ENCODE measurements around the gene GPC4.

GPC4 gene

DNA sequence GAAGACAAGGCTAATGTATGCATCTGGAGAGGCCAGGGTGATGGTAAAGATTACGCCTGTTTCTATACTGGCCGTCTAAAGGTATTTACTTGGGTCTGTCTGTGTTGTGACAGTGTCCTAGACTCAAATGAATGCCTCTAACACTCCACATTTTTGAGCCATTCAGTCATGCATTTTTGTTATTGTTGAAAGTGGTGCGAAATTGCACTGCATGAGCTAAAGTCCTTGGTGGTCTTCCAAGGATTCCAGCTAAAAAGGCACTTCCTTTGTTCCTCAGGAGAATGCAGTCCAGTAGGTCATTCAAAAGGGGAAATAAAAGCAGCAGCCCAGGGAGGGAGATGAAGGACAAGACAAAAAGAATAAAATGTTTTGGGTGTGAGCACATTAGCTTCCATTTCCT lies 3.0 kb downstream of the GPC4 start:
- no peak for FAIRE-seq
- DNase-seq (ENCODE audit: low spot score) = no peak

DNA sequence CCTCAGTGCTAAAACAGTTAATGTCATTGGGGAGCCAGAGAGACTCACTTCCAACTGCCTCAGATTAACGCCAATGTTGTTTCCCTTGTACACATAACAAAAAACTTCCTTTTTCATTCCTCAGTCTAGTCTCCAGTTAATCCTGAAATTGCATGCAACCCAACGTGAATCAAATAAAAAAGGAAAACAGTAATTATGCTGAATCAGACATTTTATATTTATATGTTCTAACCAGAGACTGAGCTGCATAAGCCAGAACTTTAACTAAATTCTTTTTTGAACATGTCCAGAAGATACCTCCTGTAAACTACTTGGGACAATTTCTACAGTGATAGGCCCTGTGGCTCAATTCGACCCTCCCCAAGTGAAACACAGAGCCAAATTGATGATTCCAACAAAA lies 4.7 kb downstream of the GPC4 start:
- FAIRE-seq (no peak), DNase-seq (ENCODE audit: low spot score) (no peak)

DNA sequence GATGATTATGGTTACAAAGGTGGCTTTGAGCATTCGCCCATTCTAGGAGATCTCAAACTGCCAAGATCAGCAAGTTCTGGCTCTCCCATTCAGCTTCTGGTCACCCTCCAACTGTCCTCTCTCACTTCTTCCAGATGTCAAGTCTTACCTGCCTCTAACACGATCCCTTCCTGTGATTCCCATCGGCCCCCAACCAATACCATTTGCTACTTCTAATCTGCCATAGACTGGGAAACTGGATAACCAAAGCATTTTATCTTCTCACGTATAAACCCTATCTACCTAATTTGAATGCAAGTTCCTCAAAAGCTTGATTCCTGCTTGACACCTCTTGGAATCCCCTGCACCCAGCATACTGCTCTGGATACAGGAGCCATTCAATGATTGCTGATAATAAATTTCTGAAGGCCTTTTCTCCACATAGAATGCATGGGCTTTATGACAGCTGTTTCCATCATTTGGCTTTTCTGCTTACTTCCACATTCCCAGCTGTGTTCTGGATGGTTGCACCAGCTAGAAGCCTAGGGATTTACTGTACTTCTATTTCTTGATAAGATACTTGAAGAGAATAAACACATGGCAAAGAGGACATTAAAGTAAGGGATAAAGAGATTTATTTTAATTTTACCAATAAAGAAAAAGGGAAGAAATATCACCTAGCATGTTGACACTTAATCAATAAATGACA lies 9.6 kb downstream of the GPC4 start:
- FAIRE-seq (no peak), DNase-seq (ENCODE audit: low spot score) (no peak)

DNA sequence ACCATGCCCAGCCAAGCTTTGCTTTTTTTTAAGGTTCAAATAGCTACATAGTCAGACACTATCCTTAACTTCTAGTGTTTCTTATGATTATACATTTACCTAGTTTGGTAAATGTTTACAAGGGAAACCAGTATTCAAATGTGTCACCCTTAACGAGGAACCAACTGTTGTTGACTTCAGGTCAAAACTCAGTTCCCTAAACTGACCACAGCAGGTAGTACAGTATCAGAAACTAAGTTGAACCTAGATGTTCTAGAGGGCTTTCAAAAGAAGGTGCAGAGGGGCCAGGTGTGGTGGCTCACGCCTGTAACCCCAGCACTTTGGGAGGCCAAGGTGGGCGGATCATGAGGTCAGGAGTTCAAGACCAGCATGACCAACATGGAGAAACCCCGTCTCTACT lies 11.3 kb downstream of the GPC4 start:
- DNase-seq (ENCODE audit: low spot score) = no peak
- FAIRE-seq = no peak

DNA sequence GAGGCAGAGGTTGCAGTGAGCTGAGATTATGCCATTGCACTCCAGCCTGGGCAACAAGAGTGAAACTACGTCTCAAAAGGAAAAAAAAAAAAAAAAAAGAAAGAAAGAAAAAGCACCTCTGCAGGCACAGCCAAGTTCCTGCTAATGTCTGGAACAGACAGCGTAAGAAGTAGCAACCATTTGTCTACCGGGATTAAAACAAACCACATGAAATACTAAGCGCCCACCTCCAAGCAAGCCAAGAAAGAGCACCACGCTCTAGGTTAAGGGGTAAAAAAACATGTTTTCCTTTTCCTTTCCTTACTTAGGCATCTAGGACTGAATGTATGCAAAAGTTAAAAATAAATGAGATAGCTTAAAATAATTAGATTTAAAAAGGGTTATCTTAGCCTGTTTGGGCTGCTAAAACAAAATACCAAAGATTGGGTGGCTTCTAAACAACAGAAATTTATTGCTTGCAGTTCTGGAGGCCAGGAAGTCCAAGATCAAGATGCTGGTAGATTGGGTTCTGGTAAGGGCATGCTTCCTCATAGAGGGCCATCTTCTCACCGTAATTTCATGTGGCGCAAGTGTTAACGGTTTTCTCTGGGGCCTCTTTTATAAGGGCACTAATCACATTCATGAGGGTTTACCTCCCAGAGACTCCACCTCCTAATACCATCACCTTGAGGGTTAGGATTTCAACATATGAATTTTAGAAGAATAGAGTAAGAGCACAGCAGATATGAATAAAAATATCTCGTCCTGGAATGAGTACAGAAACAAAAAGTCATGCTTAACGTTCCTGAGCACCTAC lies 12.3 kb downstream of the GPC4 start:
- DNase-seq (ENCODE audit: low spot score) (no peak), FAIRE-seq (no peak)

DNA sequence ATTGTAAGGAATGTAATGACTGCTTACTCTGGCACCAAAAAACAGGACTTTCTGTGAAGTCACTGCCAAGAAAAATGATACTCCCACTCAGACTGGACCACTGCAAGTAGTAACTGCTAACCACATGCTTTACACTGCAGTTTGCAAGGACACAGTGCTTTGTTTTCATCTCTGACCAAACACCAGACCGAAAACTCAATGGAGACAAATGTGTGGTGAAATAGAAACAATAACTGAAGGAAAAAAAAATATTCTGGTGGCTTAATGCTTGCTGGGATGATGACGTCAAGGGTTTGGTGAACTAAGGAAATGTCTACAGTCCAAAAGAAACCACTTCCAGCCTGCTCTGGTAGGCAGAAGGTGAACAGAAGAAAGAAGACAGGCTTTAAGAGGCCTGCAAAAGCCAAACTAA lies 13.2 kb downstream of the GPC4 start:
- DNase-seq (ENCODE audit: low spot score) (peak; percentile 3), FAIRE-seq (peak; percentile 62)

DNA sequence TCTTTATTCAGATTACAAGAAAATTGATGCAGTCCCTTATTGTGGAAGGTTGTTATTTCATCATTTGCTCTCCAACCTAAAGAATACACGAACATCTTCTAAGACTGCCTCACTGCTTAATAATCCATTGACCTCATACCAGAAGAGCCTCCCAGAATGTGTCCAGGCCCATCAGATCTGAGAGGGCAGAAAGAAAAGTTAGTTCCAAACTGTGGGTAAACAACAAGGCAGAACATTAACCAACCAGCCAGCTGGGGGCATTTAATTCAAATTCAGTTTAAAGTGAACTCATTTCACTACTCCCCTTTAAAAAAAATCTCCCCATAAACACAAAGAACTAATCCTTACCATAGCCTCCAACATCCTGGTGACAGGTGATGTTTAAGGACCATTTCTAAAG lies 13.8 kb downstream of the GPC4 start:
- no peak for FAIRE-seq

DNA sequence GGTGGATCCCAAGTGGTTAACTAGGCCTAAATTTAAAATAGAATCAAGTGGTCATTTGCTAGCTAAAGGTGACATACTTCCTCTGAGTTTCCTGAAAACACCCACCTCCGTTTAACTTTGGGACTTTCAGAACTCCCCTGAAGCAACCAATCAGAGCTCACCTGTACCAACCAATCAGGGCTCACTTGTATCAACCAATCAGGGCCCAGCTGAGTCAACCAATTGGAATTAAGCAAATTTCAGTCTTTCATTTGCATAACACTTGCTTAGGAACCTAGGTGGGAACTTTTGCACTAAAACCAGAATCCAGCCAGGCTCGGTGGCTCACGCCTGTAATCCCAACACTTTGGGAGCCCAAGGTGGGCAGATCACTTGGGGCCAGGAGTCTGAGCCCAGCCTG lies 15.9 kb downstream of the GPC4 start:
- no peak for DNase-seq (ENCODE audit: low spot score)
- FAIRE-seq = no peak

More for the DNA sequence above, 13.8 kb downstream of the GPC4 start:
- DNase-seq (ENCODE audit: low spot score) = no peak

DNA sequence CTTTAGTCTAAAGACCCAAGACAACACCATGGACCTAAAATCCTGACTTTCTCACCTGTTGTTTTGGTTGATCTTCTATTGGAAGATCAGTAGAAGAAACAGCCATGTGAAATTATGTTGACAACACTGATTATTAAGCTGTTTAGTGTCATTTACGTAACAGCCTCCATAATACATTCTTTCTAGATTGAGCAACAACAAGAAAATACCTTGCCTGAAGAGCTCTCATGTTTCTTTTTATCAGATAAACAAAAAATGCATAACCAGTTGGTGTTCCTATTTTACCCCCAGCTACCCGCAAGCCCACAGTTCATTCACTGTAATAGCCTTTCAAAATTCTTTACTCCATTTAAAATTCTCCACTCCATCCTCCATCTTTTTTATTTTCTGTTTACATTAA lies 20.5 kb downstream of the GPC4 start:
- no peak for FAIRE-seq
- DNase-seq (ENCODE audit: low spot score) = no peak

DNA sequence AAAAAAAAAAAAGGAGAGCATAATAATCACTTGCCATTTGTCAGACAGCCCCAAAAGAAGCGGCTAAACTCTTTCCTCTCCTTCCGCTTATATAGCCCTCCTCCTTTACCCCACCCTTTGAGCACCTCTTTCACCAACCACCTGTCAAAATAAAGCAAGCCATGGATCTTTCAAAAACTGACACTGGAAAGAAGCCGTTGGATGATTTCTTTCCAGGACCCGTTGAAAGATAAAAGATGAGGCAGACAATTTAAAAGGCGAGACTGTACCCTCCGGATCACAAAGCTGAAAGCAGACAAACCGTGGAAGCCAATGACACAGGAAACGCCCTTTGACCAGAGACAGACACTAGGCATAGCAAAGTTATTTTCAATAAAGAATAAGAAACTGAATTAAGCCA lies 22.6 kb downstream of the GPC4 start:
- FAIRE-seq (no peak), DNase-seq (ENCODE audit: low spot score) (no peak)

DNA sequence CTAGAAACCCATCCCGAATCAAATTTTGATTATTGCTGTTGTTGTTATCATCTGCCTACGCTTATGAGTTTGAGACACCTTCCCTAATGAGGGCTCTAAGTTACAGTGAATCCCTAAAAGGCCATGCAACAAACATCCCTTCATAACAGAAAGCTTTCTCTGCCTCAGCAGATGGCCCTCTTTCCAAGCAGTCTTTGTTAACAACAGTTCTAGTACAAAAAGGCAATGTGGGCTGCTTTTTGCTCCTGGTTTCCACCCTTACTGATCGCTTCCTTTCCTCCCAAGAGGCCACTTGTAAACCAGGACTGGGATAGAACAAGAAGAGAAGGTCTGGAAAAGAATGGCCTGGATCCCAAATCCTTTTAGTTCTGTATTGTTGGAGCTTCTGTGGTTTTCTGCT lies 24.2 kb downstream of the GPC4 start:
- DNase-seq (ENCODE audit: low spot score) (no peak), FAIRE-seq (no peak)

DNA sequence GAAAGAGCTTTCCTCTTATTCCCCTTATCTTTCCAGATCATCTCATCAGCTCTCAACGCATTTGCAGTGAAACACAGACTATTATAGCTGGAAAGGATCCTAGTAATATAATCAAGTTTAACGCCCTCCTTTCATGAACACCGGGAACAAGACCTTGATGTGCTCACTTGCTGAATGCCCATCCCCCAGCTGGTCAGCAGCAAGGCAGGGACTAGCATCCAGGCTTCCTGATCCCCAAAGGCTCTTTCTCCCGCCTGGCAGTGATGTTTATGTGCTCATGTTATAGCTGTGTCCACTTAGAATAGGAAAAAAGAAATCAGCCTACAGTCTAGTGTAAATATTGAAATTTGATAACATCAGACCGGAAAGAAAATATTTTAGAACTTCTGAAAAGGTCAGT lies 24.6 kb downstream of the GPC4 start:
- DNase-seq (ENCODE audit: low spot score) = no peak
- no peak for FAIRE-seq

DNA sequence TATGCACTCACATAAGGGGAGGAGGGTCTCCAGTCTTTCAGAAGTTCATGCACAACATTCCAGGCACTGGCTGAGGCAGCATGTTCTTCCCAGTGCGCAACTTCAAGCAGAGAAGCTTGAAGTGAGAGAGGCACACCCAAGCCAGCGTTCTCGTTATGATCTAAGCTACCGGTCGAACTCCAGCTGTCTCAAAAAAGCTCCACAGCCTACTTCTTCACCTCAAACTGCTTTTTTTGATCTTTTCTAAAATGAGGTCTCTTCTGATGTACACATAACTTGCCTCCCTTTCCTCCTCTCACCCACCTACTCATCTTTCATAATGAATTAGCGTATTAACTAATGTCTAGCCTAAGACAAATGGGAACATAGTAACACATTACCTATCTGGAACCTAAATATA lies 25.3 kb downstream of the GPC4 start:
- DNase-seq (ENCODE audit: low spot score) (no peak), FAIRE-seq (no peak)

DNA sequence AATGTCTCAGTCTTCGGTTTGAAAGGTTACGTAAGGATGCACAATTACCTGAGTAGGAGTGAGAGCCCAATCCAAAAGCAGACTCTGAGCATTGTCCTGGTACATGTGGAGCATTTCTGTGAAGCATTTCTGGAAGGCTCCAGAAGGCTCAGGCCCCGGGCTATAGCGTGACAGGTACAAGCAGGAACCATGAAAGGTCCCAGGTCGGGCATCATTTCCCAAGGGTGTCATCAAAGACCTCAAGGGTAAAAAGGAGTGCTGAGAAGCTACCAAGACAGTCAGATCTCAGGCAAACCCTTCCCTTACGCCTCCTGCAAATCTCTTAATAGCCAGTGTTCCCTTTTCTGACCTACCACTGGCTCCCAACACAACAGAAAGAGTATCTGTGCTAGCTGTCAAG lies 30.8 kb downstream of the GPC4 start:
- FAIRE-seq = no peak
- no peak for DNase-seq (ENCODE audit: low spot score)

DNA sequence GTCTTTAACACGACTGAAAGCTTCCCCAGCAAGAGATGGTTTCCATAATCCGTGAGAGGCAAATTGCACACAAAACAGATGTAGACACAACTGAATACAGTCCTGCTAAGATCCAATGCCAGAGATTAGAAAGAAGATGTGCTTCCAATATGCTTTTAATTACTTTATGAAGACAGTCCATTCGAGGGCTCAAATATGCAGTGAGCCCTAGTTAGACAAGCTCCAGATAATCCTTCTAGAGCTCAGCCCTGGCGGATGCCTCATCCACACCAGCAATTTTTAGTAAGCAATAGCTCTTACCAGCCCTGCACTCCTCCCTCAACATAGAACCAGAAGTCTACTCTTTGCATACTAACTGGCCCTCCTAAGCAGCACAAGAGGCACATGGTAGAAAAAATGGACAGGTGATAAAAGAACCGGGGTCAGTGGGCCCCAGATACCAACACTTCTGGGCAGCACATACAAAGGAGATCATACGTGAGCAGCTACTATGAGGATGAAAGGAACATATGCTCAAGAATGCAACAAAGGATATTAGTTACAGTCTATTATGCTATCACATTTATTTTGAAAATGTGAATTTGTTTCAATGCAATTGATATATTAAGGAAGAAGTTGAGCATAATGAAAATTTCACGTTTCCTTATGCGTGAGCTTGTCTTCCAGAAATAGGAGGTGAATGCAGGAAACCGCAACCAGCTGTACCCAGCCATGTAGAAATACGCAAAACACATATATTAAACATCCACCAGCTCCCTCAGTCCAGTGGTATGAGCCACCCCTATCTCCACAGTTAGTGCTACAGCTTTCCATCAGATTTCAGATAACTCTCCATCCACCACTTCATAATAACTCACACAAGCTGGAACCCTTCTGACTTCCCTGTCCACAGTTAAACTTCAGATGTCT lies 34.3 kb downstream of the GPC4 start:
- DNase-seq (ENCODE audit: low spot score) = no peak
- no peak for FAIRE-seq

DNA sequence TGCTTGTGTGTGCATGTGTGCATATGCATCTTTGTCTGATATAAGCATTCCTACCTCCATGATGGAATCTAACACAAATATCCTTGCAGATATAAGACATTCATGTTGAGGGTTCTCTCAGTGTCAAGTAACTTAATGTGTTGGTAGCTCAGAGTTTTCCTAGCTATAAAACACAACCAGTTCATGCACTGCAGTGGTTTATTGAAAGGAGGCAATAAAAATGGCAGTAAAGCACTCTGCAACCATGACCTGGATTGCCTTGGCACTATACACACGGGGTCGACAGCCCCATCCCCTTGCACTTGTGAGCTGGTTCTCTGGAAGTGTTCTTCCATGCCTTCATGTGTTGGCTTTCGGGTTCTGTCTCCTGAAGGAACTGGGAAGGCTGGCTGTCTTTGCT lies 38.9 kb downstream of the GPC4 start:
- DNase-seq (ENCODE audit: low spot score) (no peak), FAIRE-seq (no peak)

DNA sequence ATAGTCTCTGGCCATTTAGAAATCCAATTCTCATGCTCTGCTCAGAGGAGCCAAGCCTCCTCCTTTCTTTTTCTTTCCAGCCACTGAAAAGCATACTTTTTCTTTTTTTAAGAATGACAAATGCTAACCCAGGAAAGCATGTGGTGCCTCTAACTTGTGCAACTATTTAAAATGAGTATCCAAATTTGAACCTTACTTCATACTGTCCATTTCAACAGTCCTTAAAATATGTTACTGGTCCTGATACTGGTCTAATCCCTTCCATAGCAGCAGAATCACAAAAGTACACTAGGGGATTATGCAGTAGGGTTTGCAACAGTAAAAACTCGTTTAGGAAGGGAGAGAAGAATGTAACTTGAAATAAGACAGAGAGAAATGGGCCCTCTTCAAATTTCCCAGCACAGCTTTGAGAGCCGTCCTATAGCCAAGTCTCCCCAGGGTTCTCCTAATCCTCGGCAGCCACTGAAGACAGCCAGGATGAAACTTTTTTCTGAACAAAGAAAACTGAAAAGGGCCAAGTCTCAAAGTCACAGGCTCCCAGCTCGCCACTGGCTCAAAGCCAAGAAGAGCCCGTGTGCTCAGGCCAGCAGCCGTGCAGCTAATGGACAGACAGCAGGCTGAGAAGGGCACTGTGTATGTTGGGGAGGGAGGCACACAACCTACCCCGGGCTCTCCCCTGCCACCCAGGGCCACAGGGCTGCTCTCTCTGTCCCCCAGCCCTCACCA lies 39.5 kb downstream of the GPC4 start:
- DNase-seq (ENCODE audit: low spot score) (no peak), FAIRE-seq (no peak)

DNA sequence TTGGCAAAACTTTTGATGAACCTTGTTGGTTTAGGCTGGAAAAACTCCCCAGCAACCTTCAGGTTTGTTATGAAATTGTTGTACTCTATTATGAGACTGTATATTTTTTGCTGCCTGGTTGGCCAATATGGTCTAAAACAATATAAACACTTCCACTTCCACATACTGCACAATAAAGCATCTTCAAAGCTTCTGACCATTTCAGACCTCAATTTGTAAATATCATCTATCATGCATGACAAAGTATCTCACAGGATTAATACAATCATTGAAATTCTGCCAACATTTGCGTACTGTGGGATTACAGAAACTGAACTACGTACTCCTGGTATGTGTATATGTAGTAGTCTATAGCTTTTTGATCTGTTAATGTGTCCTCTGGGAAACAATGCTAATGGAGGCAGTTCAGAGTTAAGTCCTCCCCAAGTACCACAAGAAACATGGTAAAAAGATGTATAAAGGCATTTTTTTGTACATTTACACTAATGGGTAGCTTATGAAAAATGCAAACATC lies 40.4 kb downstream of the GPC4 start:
- FAIRE-seq (no peak), DNase-seq (ENCODE audit: low spot score) (no peak)

DNA sequence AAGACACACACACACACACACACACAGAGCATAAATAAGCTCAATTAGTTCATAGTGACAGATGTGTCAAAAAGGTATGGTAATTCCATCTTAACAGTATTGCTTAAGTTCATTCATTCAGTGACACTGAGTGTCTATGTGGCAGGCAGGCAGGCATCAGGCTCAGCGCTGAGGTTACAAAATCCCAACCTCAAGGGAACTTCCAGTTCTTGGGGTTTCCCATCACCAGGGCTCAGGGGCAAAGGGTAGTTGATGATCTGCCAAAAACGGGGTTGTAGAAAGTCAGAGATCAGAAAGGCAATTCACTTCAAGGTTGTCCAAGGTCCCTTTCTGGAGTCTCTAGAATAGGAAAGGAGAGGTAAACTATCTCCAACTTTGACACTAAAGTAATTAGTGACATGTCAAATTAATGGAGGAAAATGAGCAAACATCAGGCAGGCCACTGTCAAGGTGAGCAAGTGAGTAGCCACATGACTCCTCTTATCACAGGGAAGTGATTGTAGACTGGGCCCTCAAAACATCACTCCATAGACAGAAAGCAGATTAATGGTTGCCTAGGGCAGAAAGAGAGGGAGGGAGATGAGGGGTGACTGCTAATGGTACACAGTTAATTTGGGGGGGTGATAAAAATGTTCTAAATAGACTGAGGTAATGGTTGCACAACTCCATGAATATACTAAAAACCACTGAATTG lies 41.8 kb downstream of the GPC4 start:
- FAIRE-seq (no peak), DNase-seq (ENCODE audit: low spot score) (no peak)

DNA sequence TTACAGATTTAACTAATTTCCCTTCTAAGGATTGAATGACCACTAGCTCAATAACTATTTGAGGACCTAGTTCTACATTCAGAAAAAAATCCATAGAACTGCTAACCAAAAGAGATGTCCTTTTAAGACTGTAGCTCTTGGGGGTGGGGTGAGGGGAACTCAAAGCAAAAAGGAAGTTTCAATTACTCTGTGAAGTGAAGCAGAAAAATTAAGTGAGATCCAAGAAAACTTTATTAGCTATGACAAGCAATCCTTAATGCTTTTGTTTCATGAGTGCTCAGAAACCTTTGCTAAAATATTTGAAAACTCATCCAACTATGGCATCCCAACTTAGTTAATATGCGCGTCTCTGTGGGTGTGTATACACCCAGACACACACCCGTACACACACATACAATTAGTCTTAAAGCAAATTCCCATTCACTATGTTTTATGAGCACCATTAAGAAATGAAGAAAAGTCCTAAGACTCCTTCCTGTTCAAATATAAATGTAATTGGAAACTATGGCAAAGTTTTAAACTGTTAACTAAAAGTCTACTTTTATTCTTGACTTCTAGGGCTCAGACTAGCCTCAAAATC lies 44.5 kb downstream of the GPC4 start:
- FAIRE-seq = no peak

More for the DNA sequence above, 44.5 kb downstream of the GPC4 start:
- no peak for DNase-seq (ENCODE audit: low spot score)
